Diencephalon (tissue), 1 donor: Measurements from ENCODE around the gene SEPTIN10. TPM values are rescaled to one million over a fixed set of nuclear protein-coding genes. Genes with fewer than 3 reads are reported as not detected.

Experiments used
- total RNA-seq: library from RNA; depleted of rRNA; stranded (reverse); fragments of >200 nt; gene quantifications from one replicate; pipeline ENCODE4 v1.2.3, GENCODE V29; 2014

The SEPTIN10 gene
- 80.5 TPM for total RNA-seq

DNA sequence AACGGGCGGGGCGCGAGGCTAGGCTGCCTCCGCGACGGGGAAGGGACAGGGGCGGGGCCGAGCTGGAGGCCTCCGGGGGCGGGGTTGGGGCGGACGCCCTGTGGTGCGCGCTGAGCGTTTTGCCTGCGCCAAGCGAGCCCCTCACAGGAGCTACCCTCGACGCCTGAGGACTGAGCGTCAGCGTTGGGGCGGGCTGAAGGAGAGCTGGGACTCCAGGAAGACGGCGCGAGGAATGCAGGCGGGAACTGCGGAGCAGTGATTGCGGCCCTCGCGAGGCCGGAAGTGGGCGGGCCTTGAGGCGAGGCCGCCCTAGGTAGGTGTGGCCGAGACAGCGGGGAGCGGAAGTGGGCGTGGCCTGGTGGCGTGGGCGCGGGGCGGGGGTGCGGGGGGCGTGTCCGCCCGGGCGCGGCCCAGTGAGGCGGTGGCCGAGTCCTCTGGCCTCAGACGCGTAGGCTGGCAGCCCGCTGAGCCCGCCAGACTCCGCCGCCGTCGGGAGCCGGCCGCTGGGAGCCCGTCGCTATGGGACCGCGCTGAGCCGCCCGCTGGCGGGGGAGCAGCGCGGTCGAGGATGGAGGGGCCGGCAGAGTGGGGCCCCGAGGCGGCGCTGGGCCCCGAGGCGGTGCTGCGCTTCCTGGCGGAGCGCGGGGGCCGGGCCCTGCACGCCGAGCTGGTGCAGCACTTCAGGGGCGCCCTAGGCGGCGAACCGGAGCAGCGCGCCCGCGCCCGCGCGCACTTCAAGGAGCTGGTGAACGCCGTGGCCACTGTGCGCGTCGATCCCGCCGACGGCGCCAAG is at the start of gene SEPTIN10, which contains the start of gene SOWAHC:
SEPTIN10 (minus strand) TSS at position 45 of the 793 bp plus-strand sequence. CDS start 139 bp downstream, outside the sequence.
SOWAHC (plus strand) TSS at position 443 of the 793 bp plus-strand sequence; CDS start at position 569, 126 bp downstream.

Other genes with a start within 250 kb of the SEPTIN10 start
- 27.7 TPM for gene SOWAHC, start 398 bp upstream of the SEPTIN10 start, total RNA-seq
- gene RGPD5, start 180.3 kb upstream of the SEPTIN10 start, total RNA-seq: 107 TPM